Astrocyte of the hippocampus (primary cell): ENCODE measurements around the gene POLD2.
A peak's percentile ranks its signal among the peaks of the same experiment; 100 is the strongest.
"Not testable (repeated sequence)": the region's sequence is repeated elsewhere in the genome, so short reads cannot be mapped to it uniquely, and the experiment has no call there.

Experiments used
- DNase-seq: peaks from one replicate; pipeline ENCODE4 v3.0.0; 2011; ENCODE audit warnings: low read depth, low spot score

The POLD2 gene

DNA sequence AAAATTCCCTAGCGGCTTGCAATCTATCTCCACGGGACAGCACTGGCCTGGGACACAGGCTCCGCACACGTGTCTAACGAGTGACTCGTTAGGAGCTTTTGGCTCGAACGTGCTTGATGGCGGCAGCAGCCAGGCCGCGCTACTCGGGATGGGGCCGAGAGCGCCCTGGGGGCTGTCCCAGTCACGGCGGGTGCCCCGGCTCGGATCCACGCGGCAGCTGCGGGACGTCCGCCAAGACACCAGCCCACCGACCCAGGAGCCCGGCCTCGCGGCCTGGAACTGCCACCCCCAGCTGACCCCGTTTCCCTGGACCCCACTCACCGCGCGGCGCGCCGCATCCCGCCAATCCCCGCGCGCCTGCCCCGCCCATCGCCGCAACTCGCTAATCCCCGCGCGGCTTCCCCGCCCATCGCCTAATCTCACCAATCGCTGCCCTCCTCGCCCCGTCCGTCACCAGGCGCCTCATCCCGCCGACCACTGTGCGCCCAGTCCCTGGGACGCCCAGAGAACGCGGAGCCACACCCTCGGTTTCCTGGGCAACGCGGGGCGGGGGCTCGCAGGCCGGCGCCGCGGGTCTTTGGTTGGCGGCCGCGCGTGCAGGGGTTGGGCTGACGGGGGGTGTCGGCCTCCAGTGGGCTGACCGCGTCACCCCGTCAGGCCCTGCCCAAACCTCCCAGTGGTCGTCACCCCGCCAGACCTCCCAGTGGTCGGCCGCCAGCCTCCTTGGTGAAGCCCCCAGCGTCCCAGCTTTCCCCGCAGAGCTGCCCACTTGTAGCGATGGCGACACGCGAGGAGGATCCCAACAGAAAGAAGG lies at the start of gene POLD2:
Gene POLD2, minus strand, starts transcription at position 359 of the 814 bp plus-strand sequence. CDS start 1,495 bp downstream, outside the sequence.
- DNase-seq = peak; percentile 99

DNA sequence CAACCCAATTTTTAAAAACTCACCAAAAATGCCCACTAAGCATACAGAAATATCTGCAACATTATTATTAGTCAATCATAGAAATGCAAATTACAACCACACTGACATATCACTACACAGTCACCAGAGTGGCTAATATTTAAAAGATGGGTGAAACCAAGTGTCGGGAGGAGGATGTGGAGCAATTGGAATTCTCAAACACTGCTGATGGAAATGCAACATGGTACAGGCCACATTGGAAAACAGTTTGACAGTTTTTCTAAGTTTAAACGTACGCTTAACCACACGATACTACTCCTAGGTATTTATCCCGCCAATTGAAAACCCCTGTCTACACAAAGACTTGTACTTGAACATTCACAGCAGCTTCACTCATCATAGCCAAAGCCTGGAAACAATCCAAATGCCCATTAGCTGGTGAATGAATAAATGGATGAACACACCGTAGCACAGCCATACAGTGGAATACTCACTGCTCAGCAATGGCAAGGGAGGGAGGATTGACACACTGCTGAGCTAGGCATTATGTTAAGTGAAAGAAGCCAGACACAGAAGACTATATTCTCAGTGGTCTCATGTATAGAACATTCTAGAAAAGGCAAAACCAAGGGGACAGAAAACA lies 49.6 kb upstream of the POLD2 start:
- peak; percentile 82 for DNase-seq

DNA sequence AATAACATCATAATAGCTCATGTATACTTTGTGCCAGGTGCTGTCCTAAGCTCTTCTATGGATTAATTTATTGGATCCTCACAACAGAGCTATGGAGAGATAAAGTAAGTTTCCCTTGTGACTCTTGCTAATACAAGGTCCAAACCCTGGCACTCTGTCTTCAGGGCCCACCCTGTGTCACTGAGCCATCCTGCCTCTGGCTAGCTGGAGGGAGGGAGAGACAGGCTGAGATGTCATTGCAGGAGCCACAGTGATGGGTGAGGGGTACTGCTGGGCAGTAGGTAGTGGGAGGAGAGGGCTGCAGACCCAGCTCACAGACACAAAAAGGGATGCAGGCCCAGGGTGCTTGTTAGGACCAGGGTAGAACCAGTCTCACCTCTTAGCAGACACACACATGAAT lies 49.0 kb upstream of the POLD2 start:
- DNase-seq = no peak

DNA sequence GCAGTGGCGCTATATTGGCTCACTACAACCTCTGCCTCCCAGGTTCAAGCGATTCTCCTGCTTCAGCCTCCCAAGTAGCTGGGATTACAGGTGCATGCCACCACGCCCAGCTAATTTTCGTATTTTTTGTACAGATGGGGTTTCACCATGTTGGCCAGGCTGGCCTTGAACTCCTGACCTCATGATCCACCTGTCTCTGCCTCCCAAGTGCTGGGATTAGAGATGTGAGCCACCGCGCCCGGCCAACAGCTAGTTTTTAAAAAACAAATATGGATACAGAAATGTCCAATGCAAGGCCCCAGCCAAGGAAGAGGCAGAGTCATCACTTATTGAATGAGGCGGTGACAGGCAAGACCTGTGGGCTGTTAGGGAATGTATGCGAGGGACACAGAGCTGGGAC lies 48.6 kb upstream of the POLD2 start:
- DNase-seq = not testable (repeated sequence)

DNA sequence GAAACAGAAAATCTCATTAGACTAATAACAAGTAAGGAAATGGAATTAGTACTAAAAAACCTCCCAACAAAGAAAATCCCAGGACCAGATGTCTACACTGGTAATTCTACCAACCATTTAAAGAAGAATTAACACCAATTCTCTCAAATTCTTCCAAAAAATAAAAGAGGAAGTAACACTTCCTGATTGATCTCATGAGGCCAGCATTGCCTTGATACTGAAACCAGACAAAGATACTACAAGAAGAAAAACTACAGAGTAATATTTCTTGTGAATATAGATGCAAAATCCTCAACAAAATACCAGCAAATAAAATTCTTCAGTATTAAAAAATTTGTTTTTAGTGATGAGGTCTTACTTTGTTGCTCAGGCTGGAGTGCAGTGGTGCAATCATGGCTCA lies 44.6 kb upstream of the POLD2 start:
- DNase-seq = no peak

DNA sequence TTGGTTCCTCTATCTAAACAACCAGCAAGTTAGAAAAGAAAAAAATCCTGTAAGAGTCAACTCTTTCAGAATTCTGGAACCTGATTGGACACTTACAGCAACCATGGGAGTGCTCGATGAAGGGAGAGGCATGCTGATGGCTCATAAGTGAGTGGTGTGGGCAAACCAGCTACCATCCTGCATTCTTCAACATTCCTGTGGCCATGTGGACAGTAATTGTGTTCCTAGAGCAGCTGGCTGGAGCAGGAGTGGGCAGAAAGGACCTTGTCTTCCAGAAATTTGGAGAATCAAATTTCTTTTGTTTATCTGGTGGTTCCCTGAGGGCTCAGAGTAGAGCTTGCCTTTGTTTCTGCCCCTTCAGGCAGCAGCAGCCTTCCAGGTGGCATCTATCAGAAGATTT lies 40.2 kb upstream of the POLD2 start:
- peak; percentile 92 for DNase-seq

GRCh38 chr7:44162785-44163395 lies 39.5 kb upstream of the POLD2 start:
- DNase-seq = no peak

- no peak for DNase-seq
Observed at GRCh38 chr7:44162179-44162578, 38.8 kb upstream of the POLD2 start.

- no peak for DNase-seq
Observed at GRCh38 chr7:44161371-44161770, 38.0 kb upstream of the POLD2 start.

- DNase-seq = no peak
Observed at GRCh38 chr7:44159824-44160630, 36.7 kb upstream of the POLD2 start.

- DNase-seq = no peak
Observed at GRCh38 chr7:44158873-44159631, 35.7 kb upstream of the POLD2 start.

- no peak for DNase-seq
Observed at GRCh38 chr7:44158096-44158872, 34.9 kb upstream of the POLD2 start.

DNA sequence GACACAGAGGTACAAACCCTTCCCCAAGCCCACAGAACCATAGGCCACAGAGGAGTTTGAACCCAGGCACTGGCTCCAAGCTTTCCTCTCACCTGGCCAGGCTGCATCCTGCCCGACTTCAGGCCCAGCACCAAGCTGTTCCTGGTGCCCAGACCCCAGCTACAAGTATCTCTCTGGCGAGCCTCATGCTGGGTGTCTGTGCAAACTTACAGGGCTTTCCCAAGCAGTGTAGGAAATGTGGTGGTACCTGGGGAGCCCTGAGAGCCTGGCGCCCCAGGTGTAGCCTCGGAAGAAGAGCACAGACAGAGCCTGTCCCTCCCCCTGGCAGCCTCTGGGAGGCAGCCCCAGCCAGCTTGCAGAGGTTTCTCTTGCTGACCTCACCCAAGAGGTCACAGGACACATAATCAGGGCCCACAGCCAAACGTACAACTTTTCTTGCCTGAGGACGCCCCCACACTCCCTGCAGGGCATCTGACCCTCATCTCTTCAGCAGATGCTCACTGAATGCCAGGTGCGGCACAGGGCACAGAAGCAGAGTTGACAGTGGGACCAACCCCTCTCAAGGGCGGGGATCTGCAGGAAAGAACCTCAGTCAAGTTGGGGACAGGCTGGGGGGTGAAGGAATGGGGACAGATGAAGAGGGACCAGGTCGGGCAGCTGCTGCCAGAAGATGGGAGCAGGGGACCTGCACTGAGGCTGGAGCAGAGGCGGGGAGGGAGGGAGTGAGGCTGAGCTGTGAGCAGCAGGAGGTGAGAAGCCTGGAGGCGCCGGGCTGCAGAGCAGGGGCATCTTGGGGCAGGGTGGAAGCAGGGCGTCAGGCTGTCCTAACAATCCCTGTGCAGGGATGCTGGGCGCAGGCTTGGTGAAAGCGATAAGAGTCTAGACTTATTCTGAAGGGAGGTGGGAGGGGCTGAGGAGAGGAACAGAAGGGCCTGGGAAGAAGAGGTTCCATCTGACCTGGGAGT lies 34.0 kb upstream of the POLD2 start:
- DNase-seq = no peak

GRCh38 chr7:44156453-44157010 lies 33.2 kb upstream of the POLD2 start:
- no peak for DNase-seq

DNA sequence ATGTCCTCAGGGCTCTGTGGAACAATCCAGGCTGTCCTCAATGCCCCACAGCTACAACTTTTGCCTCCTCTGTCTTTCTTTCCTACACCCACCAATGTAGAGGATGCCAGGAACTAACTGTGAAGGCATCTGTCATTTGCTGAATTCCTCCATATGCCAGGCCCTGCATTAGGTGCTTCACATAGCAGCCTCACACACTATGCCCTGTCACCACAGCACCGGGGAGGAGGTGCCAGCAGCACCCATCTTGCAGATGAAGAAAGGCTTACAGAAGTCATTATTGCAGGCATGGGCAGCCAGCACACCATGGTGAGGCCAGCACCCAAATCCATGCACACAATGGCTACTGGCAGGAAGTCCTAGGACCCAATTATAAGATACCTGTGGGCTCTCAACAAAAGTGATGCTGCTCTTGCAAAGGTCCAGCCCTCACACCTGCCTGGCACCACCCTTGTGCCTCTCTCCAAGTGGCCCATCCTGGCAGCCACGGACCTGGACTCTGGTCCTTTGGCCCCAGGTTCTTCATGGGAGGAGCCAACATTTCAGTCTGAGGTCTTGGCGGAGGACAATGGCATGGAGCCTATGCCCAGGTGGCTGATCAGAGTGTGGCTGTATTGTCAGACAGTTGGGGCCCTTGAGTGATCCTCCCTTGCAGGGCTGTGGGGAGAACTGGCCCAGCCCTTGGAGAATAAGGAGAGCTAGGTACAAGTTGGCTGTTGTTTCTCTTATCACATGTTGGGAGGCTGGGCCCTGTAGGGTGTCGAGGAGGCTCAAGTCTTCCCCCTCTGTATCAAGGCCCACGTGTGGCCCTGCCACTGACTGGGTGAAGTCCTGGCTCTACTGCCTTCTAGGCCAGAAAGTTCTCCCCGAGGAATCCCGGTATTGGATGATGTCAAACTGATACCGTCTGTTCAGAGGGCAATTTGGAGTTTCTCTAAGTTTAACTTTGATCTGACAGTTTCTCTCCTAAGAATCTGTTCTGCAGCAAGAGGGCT lies 32.1 kb upstream of the POLD2 start:
- no peak for DNase-seq

- peak; percentile 16 for DNase-seq
Observed at GRCh38 chr7:44154703-44155102, 31.4 kb upstream of the POLD2 start.

GRCh38 chr7:44153948-44154335 lies 30.6 kb upstream of the POLD2 start:
- DNase-seq = no peak
